Measurements from ENCODE around the gene NFAM1. TPM values are rescaled to one million over a fixed set of nuclear protein-coding genes. Genes with fewer than 3 reads are reported as not detected.

Gene NFAM1
- total and polyA plus RNA-seq, 4 donors: 0.36 to 3.8 (median 2.6) TPM

DNA sequence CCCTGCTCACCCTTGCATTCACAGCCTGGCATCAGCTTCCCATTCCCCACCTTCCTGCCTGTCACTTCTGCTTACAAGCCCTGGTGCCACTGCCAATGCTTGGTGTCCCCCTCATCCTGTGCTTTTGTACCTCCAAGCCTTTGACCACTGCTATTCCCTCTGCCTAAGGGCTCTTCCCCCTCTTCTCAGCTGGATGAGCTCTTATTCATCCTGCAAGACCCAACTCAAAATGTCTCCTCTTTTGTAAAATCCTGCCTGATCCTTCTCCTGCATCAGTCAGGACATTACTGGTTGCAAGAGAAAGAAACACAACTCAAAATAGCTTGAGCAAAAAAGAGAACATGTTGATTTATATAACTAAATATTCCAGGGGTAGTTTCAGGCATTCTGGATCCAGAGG is 94.8 kb downstream of the NFAM1 start (continued):
- TF ChIP-seq, protein P1, sequence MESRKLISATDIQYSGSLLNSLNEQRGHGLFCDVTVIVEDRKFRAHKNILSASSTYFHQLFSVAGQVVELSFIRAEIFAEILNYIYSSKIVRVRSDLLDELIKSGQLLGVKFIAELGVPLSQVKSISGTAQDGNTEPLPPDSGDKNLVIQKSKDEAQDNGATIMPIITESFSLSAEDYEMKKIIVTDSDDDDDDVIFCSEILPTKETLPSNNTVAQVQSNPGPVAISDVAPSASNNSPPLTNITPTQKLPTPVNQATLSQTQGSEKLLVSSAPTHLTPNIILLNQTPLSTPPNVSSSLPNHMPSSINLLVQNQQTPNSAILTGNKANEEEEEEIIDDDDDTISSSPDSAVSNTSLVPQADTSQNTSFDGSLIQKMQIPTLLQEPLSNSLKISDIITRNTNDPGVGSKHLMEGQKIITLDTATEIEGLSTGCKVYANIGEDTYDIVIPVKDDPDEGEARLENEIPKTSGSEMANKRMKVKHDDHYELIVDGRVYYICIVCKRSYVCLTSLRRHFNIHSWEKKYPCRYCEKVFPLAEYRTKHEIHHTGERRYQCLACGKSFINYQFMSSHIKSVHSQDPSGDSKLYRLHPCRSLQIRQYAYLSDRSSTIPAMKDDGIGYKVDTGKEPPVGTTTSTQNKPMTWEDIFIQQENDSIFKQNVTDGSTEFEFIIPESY (IDR thresholded peaks at IDR 0.05): no peak
- no peak for TF ChIP-seq EGR1 (IDR thresholded peaks at IDR 0.05; ENCODE audit: low read depth in 2 of 2)
- no peak for TF ChIP-seq SP1 (IDR thresholded peaks at IDR 0.05)
- TF ChIP-seq JUND (IDR thresholded peaks at IDR 0.05): no peak
- TF ChIP-seq TAF1 (conservative IDR thresholded peaks at IDR 0.05): no peak
- no peak for TF ChIP-seq RAD21 (IDR thresholded peaks at IDR 0.05)
- no peak for TF ChIP-seq FOXA1 (IDR thresholded peaks at IDR 0.05)

DNA sequence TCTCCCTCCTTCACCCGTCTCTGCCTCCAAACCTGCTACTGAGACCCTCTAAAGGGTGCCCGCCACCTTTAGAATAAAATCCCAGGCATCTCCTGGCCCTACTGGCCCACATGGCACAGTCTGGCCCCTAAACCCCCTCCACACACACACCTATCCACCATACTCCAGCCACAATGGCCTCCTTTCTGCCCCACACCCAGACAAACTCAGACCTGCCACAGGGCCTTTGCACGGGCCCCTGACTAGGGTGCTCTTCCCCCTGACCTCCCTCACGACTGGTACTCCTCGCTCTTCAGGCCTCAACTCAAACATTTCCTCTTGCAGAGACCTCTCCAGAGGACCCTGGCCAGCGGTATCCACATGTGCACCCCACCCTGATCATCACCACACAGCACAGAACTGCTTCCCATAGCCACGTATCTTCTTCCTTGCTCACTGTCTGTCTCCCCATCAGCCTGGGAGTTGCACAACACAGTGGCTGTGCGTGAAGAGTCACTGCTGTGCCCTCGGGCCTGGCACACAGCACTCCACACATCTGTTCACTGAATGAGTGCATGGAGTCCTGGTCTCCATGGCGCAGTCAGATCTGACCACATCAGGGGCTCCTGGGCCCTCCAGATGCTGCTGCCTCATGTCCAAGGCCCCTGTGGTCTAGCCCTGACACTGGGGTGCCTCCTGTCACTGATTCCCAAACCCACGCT is 95.5 kb downstream of the NFAM1 start:
- TF ChIP-seq, protein P2, sequence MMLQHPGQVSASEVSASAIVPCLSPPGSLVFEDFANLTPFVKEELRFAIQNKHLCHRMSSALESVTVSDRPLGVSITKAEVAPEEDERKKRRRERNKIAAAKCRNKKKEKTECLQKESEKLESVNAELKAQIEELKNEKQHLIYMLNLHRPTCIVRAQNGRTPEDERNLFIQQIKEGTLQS (IDR thresholded peaks at IDR 0.05): no peak
- TF ChIP-seq, protein P3, sequence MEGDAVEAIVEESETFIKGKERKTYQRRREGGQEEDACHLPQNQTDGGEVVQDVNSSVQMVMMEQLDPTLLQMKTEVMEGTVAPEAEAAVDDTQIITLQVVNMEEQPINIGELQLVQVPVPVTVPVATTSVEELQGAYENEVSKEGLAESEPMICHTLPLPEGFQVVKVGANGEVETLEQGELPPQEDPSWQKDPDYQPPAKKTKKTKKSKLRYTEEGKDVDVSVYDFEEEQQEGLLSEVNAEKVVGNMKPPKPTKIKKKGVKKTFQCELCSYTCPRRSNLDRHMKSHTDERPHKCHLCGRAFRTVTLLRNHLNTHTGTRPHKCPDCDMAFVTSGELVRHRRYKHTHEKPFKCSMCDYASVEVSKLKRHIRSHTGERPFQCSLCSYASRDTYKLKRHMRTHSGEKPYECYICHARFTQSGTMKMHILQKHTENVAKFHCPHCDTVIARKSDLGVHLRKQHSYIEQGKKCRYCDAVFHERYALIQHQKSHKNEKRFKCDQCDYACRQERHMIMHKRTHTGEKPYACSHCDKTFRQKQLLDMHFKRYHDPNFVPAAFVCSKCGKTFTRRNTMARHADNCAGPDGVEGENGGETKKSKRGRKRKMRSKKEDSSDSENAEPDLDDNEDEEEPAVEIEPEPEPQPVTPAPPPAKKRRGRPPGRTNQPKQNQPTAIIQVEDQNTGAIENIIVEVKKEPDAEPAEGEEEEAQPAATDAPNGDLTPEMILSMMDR (IDR thresholded peaks at IDR 0.05; ENCODE audit: low read depth, low read length, missing input control): no peak
- TF ChIP-seq HNF4A (conservative IDR thresholded peaks at IDR 0.05): no peak
- TF ChIP-seq GABPA (IDR thresholded peaks at IDR 0.05 in 1 of 2, conservative IDR thresholded peaks at IDR 0.05 in 1 of 2): no peak
- no peak for TF ChIP-seq YY1 (IDR thresholded peaks at IDR 0.05)
- TF ChIP-seq, protein P1 (IDR thresholded peaks at IDR 0.05): no peak
- TF ChIP-seq HNF4G (IDR thresholded peaks at IDR 0.05): no peak
- no peak for TF ChIP-seq RXRA (IDR thresholded peaks at IDR 0.05)
- TF ChIP-seq NR2F2 (IDR thresholded peaks at IDR 0.05): no peak
- no peak for TF ChIP-seq SP1 (IDR thresholded peaks at IDR 0.05)
- TF ChIP-seq, protein P4, sequence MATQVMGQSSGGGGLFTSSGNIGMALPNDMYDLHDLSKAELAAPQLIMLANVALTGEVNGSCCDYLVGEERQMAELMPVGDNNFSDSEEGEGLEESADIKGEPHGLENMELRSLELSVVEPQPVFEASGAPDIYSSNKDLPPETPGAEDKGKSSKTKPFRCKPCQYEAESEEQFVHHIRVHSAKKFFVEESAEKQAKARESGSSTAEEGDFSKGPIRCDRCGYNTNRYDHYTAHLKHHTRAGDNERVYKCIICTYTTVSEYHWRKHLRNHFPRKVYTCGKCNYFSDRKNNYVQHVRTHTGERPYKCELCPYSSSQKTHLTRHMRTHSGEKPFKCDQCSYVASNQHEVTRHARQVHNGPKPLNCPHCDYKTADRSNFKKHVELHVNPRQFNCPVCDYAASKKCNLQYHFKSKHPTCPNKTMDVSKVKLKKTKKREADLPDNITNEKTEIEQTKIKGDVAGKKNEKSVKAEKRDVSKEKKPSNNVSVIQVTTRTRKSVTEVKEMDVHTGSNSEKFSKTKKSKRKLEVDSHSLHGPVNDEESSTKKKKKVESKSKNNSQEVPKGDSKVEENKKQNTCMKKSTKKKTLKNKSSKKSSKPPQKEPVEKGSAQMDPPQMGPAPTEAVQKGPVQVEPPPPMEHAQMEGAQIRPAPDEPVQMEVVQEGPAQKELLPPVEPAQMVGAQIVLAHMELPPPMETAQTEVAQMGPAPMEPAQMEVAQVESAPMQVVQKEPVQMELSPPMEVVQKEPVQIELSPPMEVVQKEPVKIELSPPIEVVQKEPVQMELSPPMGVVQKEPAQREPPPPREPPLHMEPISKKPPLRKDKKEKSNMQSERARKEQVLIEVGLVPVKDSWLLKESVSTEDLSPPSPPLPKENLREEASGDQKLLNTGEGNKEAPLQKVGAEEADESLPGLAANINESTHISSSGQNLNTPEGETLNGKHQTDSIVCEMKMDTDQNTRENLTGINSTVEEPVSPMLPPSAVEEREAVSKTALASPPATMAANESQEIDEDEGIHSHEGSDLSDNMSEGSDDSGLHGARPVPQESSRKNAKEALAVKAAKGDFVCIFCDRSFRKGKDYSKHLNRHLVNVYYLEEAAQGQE (IDR thresholded peaks at IDR 0.05): no peak
- TF ChIP-seq FOXA2 (IDR thresholded peaks at IDR 0.05): no peak
- TF ChIP-seq JUND (IDR thresholded peaks at IDR 0.05): no peak
- no peak for TF ChIP-seq TAF1 (conservative IDR thresholded peaks at IDR 0.05)
- TF ChIP-seq FOXA1 (IDR thresholded peaks at IDR 0.05): no peak
- TF ChIP-seq, protein P5, sequence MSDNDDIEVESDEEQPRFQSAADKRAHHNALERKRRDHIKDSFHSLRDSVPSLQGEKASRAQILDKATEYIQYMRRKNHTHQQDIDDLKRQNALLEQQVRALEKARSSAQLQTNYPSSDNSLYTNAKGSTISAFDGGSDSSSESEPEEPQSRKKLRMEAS (IDR thresholded peaks at IDR 0.05): no peak
- TF ChIP-seq EGR1 (IDR thresholded peaks at IDR 0.05; ENCODE audit: low read depth in 2 of 2): no peak
- no peak for TF ChIP-seq RAD21 (IDR thresholded peaks at IDR 0.05)
- Histone ChIP-seq H3K9ac (ENCODE audit: low read depth in 1 of 2, low read length in 2 of 2) (no peak overlapping the region), H3K27ac (ENCODE audit: low read depth in 1 of 2, low read length in 2 of 2) (no peak overlapping the region), H3K4me1 (ENCODE audit: control insufficient read depth in 4 of 4, insufficient read depth in 4 of 4, low read length in 3 of 4) (peaks cover 0 to 17% (median 6%) of the 10 kb centered on the region in 4 donors), H3K9me3 (ENCODE audit: control insufficient read depth in 4 of 4, low read length in 3 of 4) (no peaks in the 10 kb centered on the region), H3K27me3 (ENCODE audit: control insufficient read depth in 4 of 4, insufficient read depth in 4 of 4, low read length in 3 of 4) (no peaks in the 10 kb centered on the region), H3K36me3 (ENCODE audit: control insufficient read depth in 4 of 4, insufficient read depth in 3 of 4, low read depth in 1 of 4, low read length in 3 of 4) (no peaks in the 10 kb centered on the region), H3K4me3 (ENCODE audit: low read depth in 1 of 3, low read length in 3 of 3) (no peak overlapping the region)
- 89% methylated on average over 11 of the region's 11 CpGs for WGBS
- DNase-seq (ENCODE audit: low spot score): no peak

Data from liver (tissue), 9 donors.